ENCODE results near the gene CDY2B.
"Not testable (repeated sequence)": the region's sequence is repeated elsewhere in the genome, so short reads cannot be mapped to it uniquely, and the experiment has no call there.

- TF ChIP-seq CTCF, POLR2A (IDR thresholded peaks at IDR 0.05): not testable (repeated sequence)
These were observed 22.8 kb downstream of the CDY2B start for GRCh38 chrY:17856963-17857848.

Data from lower leg skin (tissue), 3 donors.